Keratinocyte (primary cell): ENCODE results near the gene UGT1A8. TPM values are rescaled to one million over a fixed set of nuclear protein-coding genes. Genes with fewer than 3 reads are reported as not detected.
"Not testable (repeated sequence)": the region's sequence is repeated elsewhere in the genome, so short reads cannot be mapped to it uniquely, and the experiment has no call there.

Experiments
- DNase-seq: peaks from one replicate; pipeline ENCODE4 v3.0.0-alpha.2; 2011; ENCODE audit warnings: low read depth, missing footprints, low spot score
- FAIRE-seq: peaks from 2 replicates; lab custom pipeline; 2011; peaks lifted over from hg19 to GRCh38; lab: Jason Lieb, UNC
- H2AFZ ChIP-seq: 2 replicates; pipeline ENCODE4 v1.6.0; 2012; ENCODE audit warnings: low read length, control low read depth, inconsistent platforms; ENCODE audit not compliant: control insufficient read depth
- H3K27ac ChIP-seq: 2 replicates; pipeline ENCODE4 v1.5.1; 2011; ENCODE audit warnings: low read length; ENCODE audit not compliant: control insufficient read depth, insufficient read depth
- H3K27me3 ChIP-seq: 3 replicates; pipeline ENCODE4 v1.6.0; 2011; ENCODE audit warnings: low read length; ENCODE audit not compliant: control insufficient read depth, insufficient read depth; ENCODE audit errors: extremely low read depth
- H3K36me3 ChIP-seq, 2 experiments: 2 replicates in 1 of 2; 3 replicates in 1 of 2; pipeline ENCODE4 v1.5.1; 2011; ENCODE audit warnings: low read length in 2 of 2, mild to moderate bottlenecking in 1 of 2; ENCODE audit not compliant: control insufficient read depth in 2 of 2, insufficient read depth in 2 of 2; ENCODE audit errors: extremely low read depth in 1 of 2
- H3K4me1 ChIP-seq: 3 replicates; pipeline ENCODE4 v1.5.1; 2011; ENCODE audit warnings: low read length; ENCODE audit not compliant: control insufficient read depth, insufficient read depth; ENCODE audit errors: extremely low read depth
- H3K4me2 ChIP-seq: 3 replicates; pipeline ENCODE4 v1.6.0; 2011; ENCODE audit warnings: low read depth, low read length; ENCODE audit not compliant: control insufficient read depth, insufficient read depth; ENCODE audit errors: extremely low read depth
- H3K4me3 ChIP-seq, 3 experiments: fragments of 200-600 bp in 1 of 3; sonication (generic) in 1 of 3; 2 replicates in 2 of 3; 3 replicates in 1 of 3; pipeline ENCODE4 v1.5.1; 2011 to 2016; ENCODE audit warnings: low read length in 3 of 3, mild to moderate bottlenecking in 3 of 3, control low read depth in 2 of 3, inconsistent platforms in 1 of 3, low read depth in 1 of 3, mixed read lengths in 1 of 3, mixed run types in 1 of 3, moderate library complexity in 1 of 3; ENCODE audit not compliant: control insufficient read depth in 2 of 3, insufficient read depth in 2 of 3; ENCODE audit errors: extremely low read depth in 1 of 3
- H3K79me2 ChIP-seq: 2 replicates; pipeline ENCODE4 v1.6.0; 2012; ENCODE audit warnings: low read length; ENCODE audit not compliant: control insufficient read depth, insufficient read depth
- H3K9ac ChIP-seq: 3 replicates; pipeline ENCODE4 v1.6.0; 2011; ENCODE audit warnings: low read length; ENCODE audit not compliant: control insufficient read depth, insufficient read depth; ENCODE audit errors: extremely low read depth
- H3K9me1 ChIP-seq: 3 replicates; pipeline ENCODE4 v1.6.0; 2011; ENCODE audit warnings: low read length; ENCODE audit not compliant: control insufficient read depth, insufficient read depth; ENCODE audit errors: extremely low read depth
- H3K9me3 ChIP-seq: 2 replicates; pipeline ENCODE4 v1.5.1; 2012; ENCODE audit warnings: low read depth, low read length; ENCODE audit not compliant: control insufficient read depth
- H4K20me1 ChIP-seq: 3 replicates; pipeline ENCODE4 v1.6.0; 2011; ENCODE audit warnings: low read length; ENCODE audit not compliant: control insufficient read depth, insufficient read depth; ENCODE audit errors: extremely low read depth
- EZH2 ChIP-seq: IDR thresholded peaks from one replicate; pipeline ENCODE4 v1.6.1; 2012; ENCODE audit warnings: inconsistent platforms, mild to moderate bottlenecking, low read length, moderate library complexity
- dilution Hi-C: fragments of 300-500 bp; cut with MboI; formaldehyde crosslinking; loops from one replicate; pipeline ENCODE4 v1.7.0; 2020; ENCODE audit warnings: low sequenced_read_pairs; ENCODE audit not compliant: extremely low pct_ligation_motif_present
- polyA plus RNA-seq, 5 experiments: library from polyadenylated mRNA; depleted of rRNA in 3 of 5; stranded (reverse) in 3 of 5; stranded (forward) in 1 of 5; unstranded in 1 of 5; fragments of >200 nt; gene quantifications; 1 replicate in 1 of 5; 2 replicates in 3 of 5; 3 replicates in 1 of 5; pipeline versions ENCODE4 v1.2.1 to v1.2.3, GENCODE V29; 2011 to 2012; ENCODE audit warnings: missing spikeins in 2 of 5, low read depth in 1 of 5, low replicate concordance in 1 of 5
- TF ChIP-seq, protein P1 (sequence below), 3 experiments: IDR thresholded peaks in 1 of 3; conservative IDR thresholded peaks in 1 of 3; optimal IDR thresholded peaks in 1 of 3; 2 replicates in 2 of 3; 3 replicates in 1 of 3; pipeline versions ENCODE3 to v1.5.1; 2011; ENCODE audit warnings: low read length in 3 of 3, mild to moderate bottlenecking in 3 of 3, moderate library complexity in 2 of 3, control low read depth in 1 of 3, inconsistent platforms in 1 of 3; ENCODE audit not compliant: insufficient read depth in 2 of 3; ENCODE audit errors: extremely low read depth in 1 of 3

Gene UGT1A8
- polyA plus RNA-seq, 1 donor (not counting 4 experiments of a cell fraction or from before 2014, with no cell fraction given): 0.64 TPM

DNA sequence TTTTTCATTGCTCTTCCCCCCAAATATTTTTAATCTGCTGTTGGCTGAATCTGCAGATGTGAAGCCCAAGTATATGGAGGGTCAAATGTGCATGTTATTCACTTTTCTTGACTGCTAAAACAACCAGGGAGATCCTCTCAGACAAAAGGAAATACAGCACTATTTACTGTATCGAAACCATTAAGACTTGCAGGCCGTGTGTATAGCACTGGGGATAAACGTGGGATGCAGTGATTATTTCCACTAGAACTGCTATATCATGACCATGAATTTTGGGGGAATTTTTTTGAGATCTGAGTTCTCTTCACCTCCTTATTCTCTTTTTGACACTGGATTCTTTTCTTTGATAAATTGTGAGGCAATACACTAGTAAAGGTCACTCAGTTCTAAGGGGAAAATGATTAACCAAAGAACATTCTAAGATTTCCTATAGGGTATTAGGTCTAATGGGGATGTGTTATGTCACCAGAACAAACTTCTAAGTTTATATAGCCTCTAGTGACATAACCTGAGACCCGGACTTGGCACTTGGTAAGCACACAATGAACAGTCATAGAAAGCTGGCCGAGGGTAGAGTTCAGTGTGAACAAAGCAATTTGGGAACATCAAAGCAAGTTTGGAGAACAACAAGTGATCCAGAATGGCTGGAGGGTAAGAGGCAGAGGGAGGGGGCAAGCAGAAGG, 127.8 kb downstream of the UGT1A8 start:
- Histone ChIP-seq H2AFZ (no peak overlapping the region), H3K27me3 (no peaks in the 10 kb centered on the region), H3K9me1 (no peaks in the 10 kb centered on the region), H3K9ac (no peak overlapping the region), H3K79me2 (peaks cover 14% of the 10 kb centered on the region), H3K27ac (no peak overlapping the region), H3K36me3 (peaks cover 0 to 1% of the 10 kb centered on the region in 2 experiments), H3K9me3 (no peaks in the 10 kb centered on the region), H3K4me2 (no peak overlapping the region), H3K4me1 (no peaks in the 10 kb centered on the region), H4K20me1 (no peaks in the 10 kb centered on the region), H3K4me3 (no peak overlapping the region)
- DNase-seq (no peak), FAIRE-seq (peak; percentile 48)
- dilution Hi-C loops: no loop called here
- TF ChIP-seq, protein P1, sequence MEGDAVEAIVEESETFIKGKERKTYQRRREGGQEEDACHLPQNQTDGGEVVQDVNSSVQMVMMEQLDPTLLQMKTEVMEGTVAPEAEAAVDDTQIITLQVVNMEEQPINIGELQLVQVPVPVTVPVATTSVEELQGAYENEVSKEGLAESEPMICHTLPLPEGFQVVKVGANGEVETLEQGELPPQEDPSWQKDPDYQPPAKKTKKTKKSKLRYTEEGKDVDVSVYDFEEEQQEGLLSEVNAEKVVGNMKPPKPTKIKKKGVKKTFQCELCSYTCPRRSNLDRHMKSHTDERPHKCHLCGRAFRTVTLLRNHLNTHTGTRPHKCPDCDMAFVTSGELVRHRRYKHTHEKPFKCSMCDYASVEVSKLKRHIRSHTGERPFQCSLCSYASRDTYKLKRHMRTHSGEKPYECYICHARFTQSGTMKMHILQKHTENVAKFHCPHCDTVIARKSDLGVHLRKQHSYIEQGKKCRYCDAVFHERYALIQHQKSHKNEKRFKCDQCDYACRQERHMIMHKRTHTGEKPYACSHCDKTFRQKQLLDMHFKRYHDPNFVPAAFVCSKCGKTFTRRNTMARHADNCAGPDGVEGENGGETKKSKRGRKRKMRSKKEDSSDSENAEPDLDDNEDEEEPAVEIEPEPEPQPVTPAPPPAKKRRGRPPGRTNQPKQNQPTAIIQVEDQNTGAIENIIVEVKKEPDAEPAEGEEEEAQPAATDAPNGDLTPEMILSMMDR (optimal IDR thresholded peaks at IDR 0.05 in 1 of 3, IDR thresholded peaks at IDR 0.05 in 1 of 3, conservative IDR thresholded peaks at IDR 0.05 in 1 of 3; ENCODE audit: extremely low read depth in 1 of 3, insufficient read depth in 2 of 3, low read length in 3 of 3): no peak
- no peak for TF ChIP-seq EZH2

DNA sequence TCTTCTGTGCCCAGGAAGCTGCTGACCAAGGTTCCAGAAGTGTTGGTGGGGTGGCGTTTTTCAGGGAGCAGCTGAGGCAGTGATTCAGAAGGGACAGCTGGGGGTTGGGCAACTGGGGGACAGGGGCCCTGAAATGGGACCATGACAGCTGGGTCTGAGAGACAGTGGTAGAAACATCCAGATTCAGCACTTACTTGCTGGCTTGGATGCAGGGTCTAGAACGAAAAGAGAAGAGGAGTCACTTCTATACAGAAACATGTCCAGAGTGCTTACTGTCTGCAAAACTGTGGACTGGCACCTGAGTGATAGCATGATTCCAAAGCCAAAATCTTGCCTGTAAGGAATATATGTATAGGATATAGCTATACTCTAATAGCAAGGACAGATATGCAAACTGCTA, 128.4 kb downstream of the UGT1A8 start:
- not testable (repeated sequence) for H3K27ac ChIP-seq
- peaks cover 14% of the 10 kb centered on the region for H3K79me2 ChIP-seq

More for the DNA sequence above, 128.4 kb downstream of the UGT1A8 start:
- H3K27me3 ChIP-seq, H3K9ac ChIP-seq, H3K36me3 ChIP-seq, H3K4me3 ChIP-seq, DNase-seq, H3K9me1 ChIP-seq, H3K9me3 ChIP-seq, dilution Hi-C loops, FAIRE-seq, H4K20me1 ChIP-seq, H3K4me1 ChIP-seq, H3K4me2 ChIP-seq, H2AFZ ChIP-seq: not testable (repeated sequence)
